HG02884 (cell line): ENCODE measurements around the gene PLLP.
"Not testable (repeated sequence)": the region's sequence is repeated elsewhere in the genome, so short reads cannot be mapped to it uniquely, and the experiment has no call there.

Source experiments
- ATAC-seq: cut with Tn5 transposase; IDR thresholded peaks from one replicate; pipeline ENCODE4 v1.9.1; 2021; ENCODE audit warnings: mild to moderate bottlenecking, moderate library complexity; ENCODE audit not compliant: unreplicated experiment

The PLLP gene

GRCh38 chr16:57273826-57274225, 10.6 kb downstream of the PLLP start:
- ATAC-seq, result no peak

GRCh38 chr16:57273359-57273758, 11.1 kb downstream of the PLLP start:
- ATAC-seq, result no peak

DNA sequence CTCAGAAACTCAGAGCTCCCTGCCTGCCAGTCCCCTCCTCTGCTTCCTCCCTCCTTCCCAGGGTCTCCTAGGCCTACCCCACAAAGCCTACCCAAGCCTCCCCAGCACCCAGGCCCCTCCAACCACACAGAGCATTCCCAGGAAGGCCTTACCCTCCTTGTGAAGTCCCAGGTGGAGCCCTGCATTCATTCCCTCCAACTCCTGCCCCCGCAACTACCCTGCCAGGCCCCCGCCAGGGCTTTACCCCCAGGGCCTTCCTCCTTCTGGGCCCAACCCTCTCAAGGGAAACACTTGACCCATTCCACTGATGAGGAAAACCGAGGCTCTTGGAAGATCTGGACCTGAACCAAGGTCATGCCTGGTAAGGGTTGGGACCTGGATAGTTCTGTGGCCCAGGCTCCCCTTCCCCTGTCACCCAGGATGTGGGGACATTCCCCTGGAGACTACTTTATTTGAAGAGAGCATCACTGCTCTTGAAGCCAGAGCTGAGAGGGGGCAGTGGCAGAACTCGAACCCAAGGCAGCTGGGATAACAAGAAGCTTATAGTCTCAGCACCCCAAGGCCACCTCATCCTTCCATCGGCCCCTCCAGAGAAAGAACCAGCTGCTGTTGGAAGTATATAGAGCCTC, 12.5 kb downstream of the PLLP start:
- no peak for ATAC-seq

DNA sequence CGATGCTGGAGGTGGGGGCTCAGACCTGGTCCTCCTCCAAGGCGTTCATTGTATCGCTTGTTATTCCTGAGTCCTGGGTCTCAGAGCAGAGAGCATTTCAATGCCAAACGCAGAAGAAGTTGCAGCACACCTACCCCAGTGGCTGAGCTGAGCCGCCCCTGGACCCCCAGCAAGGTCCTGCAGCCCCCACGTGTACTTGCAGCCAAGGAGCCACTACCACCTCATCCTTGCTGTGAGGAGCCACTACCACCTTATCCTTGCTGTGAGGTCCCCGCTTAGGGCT, 13.5 kb downstream of the PLLP start:
- ATAC-seq, result no peak

- ATAC-seq, result no peak
These were observed 14.0 kb downstream of the PLLP start for GRCh38 chr16:57270221-57271062.

DNA sequence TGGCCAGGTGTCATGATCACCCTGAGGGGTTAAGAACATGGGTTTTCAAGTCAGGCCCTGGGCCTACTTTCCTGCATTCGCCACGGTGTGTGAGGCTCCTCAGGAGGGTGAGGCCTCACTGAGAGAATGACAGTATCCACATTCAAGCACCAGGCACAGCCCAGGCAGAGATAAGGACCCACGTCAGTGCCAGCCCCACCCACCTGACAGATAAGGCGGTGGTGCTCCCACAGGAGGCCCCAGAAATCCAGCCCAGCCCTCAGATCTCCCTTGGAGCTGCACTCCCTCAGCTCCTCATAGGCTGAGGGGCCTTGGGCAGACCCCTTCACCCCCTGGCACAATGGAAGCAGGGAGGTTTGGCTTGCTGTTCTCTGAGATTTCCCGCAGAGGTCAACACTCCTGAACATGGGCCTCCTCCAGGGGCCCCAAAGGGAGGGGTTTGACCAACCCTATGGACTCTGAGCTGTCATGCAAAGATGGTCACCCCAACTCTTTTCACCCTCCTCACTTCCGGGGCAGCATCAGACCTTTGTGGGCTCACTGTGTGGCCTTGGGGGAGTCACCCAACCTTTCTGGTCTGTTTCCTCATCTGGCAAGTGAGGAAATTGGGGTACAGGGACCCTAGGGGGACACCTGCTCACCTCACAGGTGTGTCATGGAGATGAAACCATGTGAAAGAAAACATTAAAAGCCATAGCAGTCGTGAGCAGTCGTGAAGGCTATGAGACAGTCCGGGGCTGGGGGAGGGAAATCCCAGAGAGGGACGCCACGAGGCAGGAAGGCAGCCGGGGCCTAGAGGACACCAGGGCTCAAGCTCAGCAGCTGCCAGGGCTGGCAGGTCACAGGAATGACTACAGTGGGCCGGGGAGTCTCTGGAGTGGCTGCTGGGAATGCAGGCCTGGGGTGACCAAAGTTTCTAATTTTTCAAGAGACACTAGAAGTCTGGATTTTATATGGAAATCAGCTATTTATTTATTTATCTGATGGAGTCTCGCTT, 15.4 kb downstream of the PLLP start:
- ATAC-seq, result no peak

DNA sequence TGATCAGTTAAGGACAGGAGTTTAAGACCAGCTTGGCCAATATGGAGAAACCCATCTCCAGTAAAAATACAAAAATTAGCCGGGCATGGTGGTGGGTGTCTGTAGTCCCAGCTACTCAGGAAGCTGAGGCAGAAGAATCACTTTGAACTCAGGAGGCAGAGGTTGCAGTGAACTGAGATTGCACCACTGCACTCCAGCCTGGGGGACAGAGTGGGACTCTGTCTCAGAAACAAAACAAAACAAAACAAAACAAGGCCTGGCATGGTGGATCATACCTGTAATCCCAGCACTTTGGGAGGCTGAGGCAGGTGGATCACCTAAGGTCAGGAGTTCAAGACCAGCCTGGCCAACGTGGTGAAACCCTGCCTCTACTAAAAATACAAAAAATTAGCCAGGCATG, 17.1 kb downstream of the PLLP start:
- ATAC-seq, result not testable (repeated sequence)

GRCh38 chr16:57266531-57267260, 17.8 kb downstream of the PLLP start:
- no peak for ATAC-seq

GRCh38 chr16:57265850-57266530, 18.5 kb downstream of the PLLP start:
- ATAC-seq, result no peak

- no peak for ATAC-seq
These were observed 19.5 kb downstream of the PLLP start for GRCh38 chr16:57264950-57265371.

DNA sequence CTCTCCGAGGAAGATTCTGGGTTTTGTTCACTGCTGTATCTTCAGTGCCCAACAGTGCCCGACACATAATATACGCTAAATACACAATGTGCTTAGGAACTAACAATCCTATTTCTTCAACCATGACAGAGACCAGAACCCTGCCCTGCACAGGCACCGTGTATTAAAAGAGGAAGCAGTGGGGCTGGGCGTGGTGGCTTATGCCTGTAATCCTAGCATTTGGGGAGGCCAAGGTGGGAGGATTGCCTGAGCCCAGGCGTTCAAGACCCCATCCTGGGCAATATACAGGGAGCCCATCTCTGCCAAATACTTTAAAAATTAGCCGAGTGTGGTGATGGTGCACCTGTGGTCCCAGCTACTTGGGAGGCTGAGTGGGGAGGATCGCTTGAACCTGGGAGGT, 20.1 kb downstream of the PLLP start:
- ATAC-seq, result no peak

GRCh38 chr16:57263541-57264351, 20.7 kb downstream of the PLLP start:
- no peak for ATAC-seq

DNA sequence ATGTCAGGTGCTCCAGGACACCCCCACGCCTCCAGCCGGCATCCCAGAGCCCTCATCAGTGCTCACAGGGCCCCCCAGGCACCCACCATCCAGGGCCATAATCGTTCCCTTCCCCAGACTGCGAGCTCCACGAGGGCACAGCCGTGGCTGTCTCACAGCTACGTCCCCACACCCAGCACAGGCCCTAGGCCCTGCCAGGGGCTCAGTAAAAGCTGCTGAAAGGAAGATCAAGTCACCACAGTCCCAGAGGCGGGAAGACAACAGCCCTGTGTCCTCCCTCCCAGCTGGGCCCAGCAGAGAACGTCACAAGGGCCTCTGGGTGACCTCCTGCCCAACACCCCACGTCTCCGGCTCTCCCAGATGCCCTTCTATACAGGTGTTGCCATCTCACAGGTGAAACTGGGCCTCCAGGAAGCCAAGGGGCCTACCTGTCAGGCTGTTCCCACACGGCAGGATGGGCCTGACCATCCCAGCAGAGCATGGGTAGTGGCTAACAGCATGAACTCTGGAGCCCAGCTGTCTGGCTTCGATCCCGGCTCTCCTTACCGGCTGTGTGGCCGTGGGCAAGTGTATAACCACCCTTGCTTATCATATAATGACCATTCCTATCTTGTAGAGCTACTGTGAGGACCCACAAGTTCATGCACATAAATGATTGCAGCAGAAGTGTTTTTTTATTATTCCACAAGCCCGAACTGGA, 21.5 kb downstream of the PLLP start:
- ATAC-seq, result no peak

DNA sequence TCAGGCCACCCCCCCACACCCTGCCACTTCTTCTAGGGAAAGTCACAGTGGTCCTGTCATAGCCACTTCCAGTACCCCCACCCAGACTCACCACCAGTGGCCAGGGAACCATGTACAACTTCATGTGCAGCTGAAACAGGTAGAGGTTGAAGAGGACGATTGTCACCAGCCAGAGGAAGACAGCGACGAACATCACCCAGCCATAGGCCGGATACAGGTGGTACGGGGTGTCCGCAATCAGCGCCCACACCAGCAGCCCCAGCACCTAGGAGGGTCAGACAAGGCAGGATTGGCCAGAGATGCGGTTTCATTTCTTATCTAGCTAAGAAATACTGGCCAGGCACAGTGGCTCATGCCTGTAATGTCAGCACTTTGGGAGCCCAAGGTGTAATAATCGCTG, 22.7 kb downstream of the PLLP start:
- ATAC-seq, result no peak

DNA sequence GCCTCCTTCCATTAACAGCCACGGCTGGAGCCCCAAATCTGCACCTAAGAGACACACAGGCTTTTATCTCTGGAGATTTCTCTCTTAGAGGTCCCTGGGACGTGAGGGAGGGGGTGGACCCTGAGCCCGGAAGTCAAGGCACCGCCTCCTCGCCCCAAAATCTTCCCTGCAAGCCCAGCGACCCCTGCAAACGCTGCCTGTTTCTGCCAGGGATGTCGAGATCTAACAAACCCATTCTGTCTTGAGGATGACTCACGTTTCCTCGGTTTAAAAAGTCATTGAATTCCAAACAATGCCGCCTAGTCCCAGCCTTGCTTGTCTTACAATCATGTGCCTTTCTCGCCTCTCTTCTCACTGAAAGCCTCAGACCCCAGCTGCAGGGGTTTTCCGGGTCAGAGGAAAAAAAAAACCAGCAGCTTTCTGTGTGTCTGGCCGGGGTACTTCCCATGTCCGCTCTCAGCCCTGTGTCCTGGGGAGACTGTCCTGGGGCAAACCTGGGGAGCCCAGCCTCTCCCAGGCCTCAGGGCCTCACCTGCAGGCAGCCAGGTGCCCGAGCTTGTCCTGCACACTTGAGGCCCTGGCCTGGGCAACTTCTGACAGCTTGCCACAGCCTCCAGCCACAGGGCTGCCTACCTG, 24.1 kb downstream of the PLLP start:
- ATAC-seq, result no peak

DNA sequence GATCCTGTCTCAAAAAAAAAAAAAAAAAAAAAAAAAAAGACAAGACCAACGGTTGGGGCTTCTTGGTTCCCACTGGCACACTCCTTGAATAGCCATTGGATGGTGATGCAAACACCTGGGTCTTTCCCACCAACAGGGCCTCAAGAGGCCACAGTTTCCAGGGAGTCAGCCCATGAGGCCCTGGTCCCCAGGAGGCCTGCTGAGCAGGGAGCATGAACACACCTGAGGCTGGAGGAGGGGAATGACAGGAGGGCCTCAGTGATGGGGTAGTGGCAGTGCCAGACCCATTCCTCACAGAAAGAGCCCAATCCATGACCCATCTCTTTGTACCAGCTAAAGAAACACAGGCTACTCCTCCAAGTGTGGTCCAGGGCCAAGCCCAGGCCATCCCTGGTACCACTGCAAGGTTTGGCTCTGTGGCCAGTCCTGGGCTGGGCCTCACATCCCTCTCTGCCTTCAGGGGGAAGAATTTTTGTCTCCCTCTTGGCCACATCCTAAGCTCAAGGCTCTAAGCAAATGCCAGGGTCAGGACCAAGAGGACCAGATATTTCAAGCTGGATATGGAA, 25.5 kb downstream of the PLLP start:
- no peak for ATAC-seq

- no peak for ATAC-seq
These were observed 26.1 kb downstream of the PLLP start for GRCh38 chr16:57258226-57258909.
